GM10266 (cell line): ENCODE data around the gene SLC26A11.
A peak's percentile ranks its signal among the peaks of the same experiment; 100 is the strongest.
"Not testable (repeated sequence)": the region's sequence is repeated elsewhere in the genome, so short reads cannot be mapped to it uniquely, and the experiment has no call there.

Experiments used
- DNase-seq: peaks from one replicate; pipeline ENCODE4 v3.0.0; 2012; ENCODE audit errors: extremely low spot score
- TF ChIP-seq, protein P1 (sequence below): IDR thresholded peaks from 2 replicates; pipeline ENCODE4 v1.5.1; 2012; ENCODE audit warnings: mild to moderate bottlenecking, low read depth; ENCODE audit not compliant: control insufficient read depth, insufficient read depth; ENCODE audit errors: missing control alignments

The SLC26A11 gene

DNA sequence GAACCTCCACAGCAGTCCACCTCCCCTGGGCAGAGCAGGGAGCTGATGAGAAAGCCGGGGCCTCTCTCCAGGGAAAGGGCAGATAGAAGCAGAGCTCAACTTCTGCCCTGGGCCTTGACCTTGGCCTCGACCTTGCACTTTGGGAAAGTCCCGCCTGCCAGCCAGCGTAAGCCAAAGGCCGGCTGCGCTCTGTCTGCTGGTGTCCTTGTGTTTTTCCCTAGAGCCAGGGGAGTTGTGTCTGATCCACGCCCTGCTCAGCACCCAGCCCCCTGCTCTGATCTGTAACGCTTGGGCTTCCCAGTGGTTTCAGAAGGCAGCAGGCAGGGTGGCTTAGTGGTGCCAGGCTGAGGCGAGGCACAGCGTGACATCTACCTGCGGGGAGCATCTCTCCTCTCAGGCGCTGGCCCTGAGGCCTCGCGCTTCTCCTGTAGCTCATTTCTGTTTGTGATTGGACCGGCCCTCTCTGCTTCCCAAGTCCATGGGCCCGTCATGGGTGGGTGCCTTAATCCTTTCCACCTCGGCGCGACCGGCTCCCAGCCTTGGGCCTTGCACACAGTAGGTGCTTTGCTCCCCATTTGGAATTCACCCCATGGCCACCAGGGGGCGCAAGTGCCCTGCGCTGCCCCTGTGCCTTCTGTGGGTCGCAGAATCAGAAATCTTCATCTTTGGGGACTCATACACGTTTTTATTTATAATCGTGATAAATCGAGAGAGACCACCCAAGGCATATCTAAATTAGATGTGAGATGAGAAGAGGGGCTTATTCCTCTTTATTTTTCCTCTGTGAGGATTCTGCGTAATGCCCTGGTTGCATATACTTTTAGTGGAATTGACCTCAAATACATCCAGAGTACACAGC, 24.3 kb upstream of the SLC26A11 start:
- peak; percentile 60 for DNase-seq
- TF ChIP-seq, protein P1, sequence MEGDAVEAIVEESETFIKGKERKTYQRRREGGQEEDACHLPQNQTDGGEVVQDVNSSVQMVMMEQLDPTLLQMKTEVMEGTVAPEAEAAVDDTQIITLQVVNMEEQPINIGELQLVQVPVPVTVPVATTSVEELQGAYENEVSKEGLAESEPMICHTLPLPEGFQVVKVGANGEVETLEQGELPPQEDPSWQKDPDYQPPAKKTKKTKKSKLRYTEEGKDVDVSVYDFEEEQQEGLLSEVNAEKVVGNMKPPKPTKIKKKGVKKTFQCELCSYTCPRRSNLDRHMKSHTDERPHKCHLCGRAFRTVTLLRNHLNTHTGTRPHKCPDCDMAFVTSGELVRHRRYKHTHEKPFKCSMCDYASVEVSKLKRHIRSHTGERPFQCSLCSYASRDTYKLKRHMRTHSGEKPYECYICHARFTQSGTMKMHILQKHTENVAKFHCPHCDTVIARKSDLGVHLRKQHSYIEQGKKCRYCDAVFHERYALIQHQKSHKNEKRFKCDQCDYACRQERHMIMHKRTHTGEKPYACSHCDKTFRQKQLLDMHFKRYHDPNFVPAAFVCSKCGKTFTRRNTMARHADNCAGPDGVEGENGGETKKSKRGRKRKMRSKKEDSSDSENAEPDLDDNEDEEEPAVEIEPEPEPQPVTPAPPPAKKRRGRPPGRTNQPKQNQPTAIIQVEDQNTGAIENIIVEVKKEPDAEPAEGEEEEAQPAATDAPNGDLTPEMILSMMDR: peak; percentile 92

DNA sequence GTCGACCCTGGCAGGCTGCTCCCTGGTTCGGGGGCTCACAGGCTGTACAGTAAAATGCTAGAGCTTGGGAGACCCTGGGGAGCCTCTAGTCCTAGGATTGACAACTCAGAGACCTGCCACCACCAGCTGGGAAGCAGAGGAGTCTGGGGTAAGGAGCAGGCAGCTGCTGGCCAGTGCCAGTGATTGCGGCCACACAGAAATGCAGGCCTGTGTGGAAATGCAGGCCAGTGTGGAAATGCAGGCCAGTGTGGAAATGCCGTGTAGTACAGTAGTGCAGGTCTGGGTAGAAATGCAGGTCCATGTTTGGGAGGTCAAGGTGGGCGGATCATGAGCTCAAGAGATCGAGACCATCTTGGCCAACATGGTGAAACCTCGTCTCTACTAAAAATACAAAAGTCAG, 23.6 kb upstream of the SLC26A11 start:
- no peak for DNase-seq
- TF ChIP-seq, protein P1: no peak

DNA sequence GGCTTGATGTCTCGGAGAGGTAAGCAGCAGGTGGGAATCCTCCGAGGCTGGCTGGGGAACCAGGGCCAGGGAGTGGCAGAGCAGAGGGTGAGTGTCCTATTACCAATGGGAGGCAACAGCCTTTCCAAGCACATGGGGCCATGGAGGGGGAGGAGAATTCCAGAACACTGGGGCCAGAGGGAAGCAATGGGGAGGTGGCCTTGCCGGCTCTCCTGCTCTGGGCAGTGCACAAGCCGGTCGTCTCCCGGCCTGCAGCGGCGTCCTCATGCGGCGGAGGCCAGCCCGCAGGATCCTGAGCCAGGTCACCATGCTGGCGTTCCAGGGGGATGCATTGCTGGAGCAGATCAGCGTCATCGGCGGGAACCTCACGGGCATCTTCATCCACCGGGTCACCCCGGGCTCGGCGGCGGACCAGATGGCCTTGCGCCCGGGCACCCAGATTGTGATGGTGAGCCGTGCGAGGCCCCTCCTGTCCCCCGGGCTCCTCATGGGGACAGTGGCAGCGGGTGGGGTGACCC, 22.0 kb upstream of the SLC26A11 start:
- no peak for DNase-seq
- TF ChIP-seq, protein P1: no peak

DNA sequence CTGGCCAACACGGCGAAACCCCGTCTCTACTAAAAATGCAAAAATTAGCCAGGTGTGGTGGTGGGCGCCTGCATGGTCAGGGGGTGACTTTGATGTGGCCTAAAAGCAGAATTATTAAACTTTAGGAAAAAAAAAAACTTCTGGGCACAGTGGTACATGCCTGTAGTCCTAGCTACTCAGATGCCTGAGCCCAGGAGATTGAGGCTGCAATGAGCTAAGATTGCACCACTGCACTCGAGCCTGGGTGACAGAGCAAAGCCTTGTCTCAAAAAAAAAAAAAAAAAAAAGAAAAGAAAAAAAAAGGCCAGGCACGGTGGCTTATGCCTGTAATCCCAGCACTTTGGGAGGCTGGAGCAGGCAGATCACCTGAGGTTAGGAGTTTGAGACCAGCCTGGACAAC, 20.9 kb upstream of the SLC26A11 start:
- DNase-seq: not testable (repeated sequence)

DNA sequence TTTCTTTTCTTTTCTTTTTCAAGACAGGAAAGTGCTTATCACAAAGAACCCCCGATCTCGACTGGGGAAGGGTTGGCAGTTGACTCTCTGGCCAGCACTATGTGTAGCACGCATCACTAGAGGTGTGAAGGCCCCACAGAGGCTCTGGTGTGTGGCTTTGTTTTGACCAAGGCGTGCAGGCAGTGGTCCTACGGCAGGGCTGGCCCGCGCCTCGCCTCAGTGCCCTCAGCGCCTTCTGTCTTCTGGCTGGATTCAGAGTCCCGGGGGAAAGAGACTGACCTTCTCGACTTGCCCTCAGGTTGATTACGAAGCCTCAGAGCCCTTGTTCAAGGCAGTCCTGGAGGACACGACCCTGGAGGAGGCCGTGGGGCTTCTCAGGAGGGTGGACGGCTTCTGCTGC, 18.8 kb upstream of the SLC26A11 start:
- TF ChIP-seq, protein P1: no peak
- DNase-seq: no peak

DNA sequence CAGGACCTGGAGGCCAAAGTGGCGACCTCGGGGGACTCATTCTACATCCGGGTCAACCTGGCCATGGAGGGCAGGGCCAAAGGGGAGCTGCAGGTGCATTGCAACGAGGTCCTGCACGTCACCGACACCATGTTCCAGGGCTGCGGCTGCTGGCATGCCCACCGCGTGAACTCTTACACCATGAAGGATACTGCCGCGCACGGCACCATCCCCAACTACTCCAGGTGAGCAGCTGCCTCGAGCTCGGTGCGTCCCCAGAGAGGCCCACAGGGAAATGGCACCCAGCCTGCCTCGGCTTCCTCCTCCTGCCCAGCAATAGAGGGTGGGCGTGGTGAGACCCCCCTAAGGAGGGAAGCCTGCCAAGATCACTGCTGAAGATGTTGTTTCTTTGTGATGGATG, 18.0 kb upstream of the SLC26A11 start:
- TF ChIP-seq, protein P1: no peak
- no peak for DNase-seq

DNA sequence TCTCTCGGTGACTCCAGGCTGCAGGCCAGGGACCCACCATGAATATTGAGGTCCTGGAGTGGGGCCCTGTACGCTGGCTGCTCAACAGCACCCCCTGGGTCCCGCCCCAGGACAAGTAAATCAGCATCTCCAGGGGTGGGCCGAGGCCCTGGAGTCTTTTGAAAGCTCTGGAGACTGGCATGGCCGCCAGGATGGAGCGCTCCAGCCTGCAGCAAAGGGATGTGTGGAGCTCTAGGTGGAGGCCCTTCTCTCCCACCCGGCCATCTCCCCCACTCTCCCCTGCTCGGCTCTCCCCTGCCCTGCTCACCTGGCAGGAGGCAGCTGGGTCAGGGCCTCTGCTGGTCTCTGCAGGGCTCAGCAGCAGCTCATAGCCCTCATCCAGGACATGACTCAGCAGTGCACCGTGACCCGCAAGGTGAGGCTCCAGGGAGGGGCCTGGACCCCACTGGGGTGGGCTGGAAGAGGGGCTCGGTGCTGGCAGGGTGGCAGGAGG, 16.7 kb upstream of the SLC26A11 start:
- no peak for DNase-seq
- TF ChIP-seq, protein P1: no peak
